ENCODE data around the gene SPAG7.

DNA sequence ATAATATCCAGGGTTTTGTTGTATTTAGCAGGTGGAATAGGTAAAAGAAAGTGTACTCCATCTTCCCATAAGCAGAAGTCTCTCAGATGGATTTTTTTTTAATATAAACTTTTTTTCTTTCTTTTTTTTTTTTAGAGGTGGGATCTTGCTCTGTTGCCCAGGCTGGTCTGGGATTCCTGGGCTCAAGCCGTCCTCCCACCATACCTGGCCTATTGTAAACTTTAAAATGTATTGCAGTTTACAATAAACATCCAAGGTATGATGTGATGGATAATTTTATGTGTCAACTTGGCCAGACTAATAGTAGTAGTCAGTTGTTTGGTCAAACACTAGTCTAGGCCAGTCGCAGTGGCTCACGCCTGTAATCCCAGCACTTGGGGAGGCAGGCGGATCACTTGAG, 46.3 kb downstream of the SPAG7 start:
- TF ChIP-seq, protein P1, sequence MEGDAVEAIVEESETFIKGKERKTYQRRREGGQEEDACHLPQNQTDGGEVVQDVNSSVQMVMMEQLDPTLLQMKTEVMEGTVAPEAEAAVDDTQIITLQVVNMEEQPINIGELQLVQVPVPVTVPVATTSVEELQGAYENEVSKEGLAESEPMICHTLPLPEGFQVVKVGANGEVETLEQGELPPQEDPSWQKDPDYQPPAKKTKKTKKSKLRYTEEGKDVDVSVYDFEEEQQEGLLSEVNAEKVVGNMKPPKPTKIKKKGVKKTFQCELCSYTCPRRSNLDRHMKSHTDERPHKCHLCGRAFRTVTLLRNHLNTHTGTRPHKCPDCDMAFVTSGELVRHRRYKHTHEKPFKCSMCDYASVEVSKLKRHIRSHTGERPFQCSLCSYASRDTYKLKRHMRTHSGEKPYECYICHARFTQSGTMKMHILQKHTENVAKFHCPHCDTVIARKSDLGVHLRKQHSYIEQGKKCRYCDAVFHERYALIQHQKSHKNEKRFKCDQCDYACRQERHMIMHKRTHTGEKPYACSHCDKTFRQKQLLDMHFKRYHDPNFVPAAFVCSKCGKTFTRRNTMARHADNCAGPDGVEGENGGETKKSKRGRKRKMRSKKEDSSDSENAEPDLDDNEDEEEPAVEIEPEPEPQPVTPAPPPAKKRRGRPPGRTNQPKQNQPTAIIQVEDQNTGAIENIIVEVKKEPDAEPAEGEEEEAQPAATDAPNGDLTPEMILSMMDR (IDR thresholded peaks at IDR 0.05; ENCODE audit: low read depth, low read length, poor library complexity, severe bottlenecking), result no peak
- no peak for TF ChIP-seq EZH2phosphoT487 (IDR thresholded peaks at IDR 0.05; ENCODE audit: borderline replicate concordance, low read length)
